Hair follicular keratinocyte (primary cell): ENCODE measurements around the gene RASL11B. TPM values are rescaled to one million over a fixed set of nuclear protein-coding genes. Genes with fewer than 3 reads are reported as not detected.

ENCODE experiments used
- total RNA-seq: library from RNA; depleted of rRNA; stranded (reverse); fragments of >200 nt; gene quantifications from 2 replicates; pipeline ENCODE4 v1.2.3, GENCODE V29; 2015

Gene RASL11B, protein sequence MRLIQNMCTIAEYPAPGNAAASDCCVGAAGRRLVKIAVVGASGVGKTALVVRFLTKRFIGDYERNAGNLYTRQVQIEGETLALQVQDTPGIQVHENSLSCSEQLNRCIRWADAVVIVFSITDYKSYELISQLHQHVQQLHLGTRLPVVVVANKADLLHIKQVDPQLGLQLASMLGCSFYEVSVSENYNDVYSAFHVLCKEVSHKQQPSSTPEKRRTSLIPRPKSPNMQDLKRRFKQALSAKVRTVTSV
- 1.6 and 3.1 TPM in 2 replicates for total RNA-seq

DNA sequence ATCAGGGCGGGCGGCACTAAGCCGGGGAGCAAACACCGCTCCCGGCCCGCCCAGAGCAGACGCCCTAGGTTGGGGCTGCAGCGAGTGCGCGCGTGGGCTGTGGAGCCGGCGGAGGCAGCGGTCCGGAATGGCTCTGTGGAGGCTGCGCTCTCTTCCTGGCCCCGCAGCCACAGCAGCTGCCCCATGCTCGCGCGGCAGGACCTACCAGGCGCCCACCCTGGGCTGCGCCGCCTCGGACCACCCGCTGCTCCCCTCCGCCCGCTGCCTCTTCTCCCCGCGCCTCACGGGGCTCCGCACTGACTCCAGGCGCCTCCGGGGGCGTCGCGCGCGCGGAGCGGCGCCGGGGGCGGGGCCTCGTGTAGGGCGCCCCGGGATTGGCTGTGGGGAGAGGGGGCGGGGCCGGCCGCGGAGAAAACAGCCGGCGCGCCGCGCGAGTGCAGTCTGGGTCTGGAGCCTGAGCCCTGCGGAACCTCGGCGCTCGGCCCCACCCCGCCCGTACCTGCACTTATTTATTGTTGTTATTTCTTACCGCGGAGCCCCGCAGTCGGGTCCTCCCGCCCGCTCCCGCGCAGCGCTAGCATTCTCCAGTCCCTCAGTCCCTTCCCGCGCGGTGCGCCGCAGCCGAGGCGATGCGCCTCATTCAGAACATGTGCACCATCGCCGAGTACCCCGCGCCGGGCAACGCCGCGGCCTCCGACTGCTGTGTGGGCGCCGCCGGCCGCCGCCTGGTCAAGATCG is at the start of gene RASL11B:
Gene RASL11B, plus strand, starts transcription at position 439 of the 738 bp plus-strand sequence. Its CDS starts 191 bp downstream, at position 630.

Other genes with a start within 250 kb of the RASL11B start
- 6.1 and 7.3 TPM in 2 replicates for gene USP46, start 203.0 kb upstream of the RASL11B start, total RNA-seq
- gene ERVMER34-1, start 110.9 kb upstream of the RASL11B start, total RNA-seq = 4.8 and 7.5 TPM in 2 replicates